GM18498 (cell line): ENCODE results near the gene CRTAC1.

Experiments used
- ATAC-seq: cut with Tn5 transposase; IDR thresholded peaks from one replicate; pipeline ENCODE4 v1.9.1; 2021; ENCODE audit warnings: mild to moderate bottlenecking, moderate library complexity; ENCODE audit not compliant: unreplicated experiment

Gene CRTAC1

GRCh38 chr10:97901381-97901780 lies 129.0 kb downstream of the CRTAC1 start:
- ATAC-seq = no peak

- no peak for ATAC-seq
Measured at GRCh38 chr10:97898429-97898828, 132.0 kb downstream of the CRTAC1 start.

- ATAC-seq = no peak
Measured at GRCh38 chr10:97896756-97897358, 133.6 kb downstream of the CRTAC1 start.

GRCh38 chr10:97895915-97896314 lies 134.5 kb downstream of the CRTAC1 start:
- no peak for ATAC-seq

- no peak for ATAC-seq
Measured at GRCh38 chr10:97895084-97895483, 135.3 kb downstream of the CRTAC1 start.

- ATAC-seq = no peak
Measured at GRCh38 chr10:97894092-97894491, 136.3 kb downstream of the CRTAC1 start.

DNA sequence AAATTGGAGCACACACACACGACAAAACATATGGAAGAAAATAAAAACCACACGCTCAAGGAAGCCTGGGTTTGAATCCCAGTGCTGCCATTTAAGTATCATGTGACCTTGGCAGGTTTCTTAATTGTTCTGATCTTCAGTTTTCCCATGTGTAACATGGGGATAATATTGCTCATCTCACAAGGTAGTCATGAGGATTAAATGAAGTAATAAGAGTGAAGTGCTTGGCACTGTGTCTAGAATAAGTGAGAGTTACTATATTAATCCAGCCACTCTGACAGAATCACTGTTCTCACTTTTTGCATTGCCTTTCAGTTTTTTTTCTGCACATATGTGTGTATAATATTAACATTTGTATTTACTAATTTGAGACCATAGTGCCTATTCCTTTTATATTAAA lies 137.5 kb downstream of the CRTAC1 start:
- no peak for ATAC-seq

DNA sequence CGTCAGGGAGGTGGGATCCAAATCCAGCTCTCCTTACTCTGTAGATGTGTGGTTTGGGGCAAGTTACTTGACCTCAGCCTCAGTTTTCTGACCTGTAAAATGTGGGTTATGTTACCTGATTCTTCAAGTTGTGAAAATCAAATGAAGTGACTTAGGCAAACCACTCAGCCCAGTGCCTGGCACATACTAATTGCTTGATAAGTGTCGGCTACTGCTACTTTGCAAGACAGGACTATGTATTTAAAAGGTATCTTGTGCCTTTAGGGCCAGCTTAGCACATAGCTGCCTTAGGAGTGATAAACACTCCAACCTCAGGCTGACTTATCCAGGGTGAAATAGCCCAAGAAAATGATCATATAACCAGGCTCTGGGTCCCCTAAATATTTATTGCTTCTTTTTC lies 137.9 kb downstream of the CRTAC1 start:
- ATAC-seq = no peak

DNA sequence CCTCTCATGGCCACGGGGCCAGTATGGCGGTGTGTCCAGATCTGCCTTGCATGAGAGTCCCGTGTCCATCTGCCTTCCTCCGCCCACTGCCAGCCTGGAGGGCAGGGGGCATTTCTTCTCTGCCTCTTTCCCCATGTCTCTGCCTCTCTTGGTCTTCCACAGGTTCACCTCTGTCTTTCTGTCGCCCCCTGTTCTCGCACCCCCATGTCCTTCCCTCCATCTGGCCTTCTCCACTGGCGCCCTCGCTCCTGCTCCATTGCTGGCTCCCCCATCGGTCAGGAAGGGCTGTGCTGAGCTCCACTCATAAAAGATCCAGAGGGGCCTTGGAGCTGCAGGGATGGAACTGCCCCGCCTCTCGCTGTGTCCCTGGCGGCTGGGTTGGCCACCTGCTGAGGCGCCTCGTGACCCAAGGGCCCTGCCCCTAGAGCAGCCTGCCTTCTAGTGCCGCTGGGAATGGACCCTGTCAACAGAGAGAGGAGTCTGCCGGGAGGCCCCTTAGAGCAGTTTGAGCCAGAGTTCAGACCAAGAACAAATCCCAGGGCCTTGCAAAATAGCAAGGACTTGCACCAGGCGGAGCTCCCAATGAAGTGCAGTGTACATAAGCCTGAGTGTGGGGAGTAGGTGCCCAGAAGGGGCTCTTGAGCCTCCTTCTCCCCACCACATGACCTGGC lies 138.8 kb downstream of the CRTAC1 start:
- no peak for ATAC-seq

- no peak for ATAC-seq
Measured at GRCh38 chr10:97889461-97890265, 140.8 kb downstream of the CRTAC1 start.

DNA sequence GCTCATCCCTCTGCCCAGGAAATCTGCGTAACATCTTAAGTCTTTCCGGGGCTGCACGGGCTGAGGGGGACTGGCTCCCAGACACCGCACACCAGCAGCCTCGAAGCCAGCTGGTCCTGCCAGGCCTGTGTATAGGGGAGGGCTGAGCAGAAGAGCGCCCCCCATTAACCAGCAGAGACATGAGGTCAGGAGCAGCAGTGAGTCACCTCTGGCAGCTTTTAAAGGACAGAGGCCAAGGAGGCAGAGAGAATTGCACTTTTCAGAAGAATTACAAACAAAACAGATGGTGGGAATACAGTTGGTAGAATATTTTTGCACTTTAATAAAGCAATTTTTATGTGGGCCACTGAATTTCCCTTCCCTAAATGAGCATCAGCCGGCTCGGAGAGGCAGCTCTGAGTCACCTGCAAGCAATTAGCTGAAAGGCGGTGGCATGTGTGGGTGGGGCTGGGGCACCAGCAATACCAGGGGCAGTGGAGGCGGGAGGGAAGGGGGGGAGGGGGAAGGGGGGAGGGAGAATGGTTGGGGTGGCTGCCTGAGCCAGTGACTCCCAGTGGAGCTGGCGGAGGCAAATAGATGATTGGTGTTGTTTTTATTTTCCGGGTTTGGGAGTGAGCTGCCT lies 141.7 kb downstream of the CRTAC1 start:
- ATAC-seq = no peak

DNA sequence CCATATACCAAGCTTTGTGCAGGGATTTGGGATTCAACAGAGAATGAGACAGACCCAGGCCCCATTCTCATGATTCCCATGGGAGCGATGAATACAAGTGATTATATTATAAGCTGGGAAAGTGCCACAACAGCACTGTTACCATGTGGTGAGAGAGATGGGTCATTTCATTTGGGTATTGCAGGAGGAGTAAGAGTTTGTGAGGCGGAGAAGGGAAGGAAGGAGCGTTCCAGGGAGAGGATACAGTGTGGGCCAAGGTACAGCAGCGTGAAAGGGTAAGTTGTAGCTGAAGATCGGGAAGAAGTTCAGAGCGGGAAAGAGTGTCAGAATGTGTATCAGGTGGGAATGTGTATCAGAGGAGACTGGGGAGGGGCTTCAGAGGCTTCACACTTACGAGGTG lies 142.3 kb downstream of the CRTAC1 start:
- ATAC-seq = no peak

DNA sequence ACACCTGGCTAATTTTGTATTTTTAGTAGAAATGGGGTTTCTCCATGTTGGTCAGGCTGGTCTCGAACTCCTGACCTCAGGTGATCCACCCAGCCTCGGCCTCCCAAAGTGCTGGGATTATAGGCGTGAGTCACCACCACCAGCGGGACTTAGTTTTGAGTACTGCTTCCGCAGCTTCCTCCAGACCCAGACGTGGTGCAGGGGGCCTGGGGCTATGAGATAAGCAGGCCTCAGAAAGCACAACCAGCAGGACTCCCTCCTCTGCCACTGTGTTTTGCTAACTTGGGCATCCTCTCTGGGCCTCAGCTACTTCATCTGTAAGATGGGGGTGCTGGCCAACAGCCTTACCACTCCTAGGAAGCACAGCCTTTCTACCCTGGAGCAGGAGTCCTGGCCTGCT lies 143.0 kb downstream of the CRTAC1 start:
- no peak for ATAC-seq

GRCh38 chr10:97886286-97886685 lies 144.1 kb downstream of the CRTAC1 start:
- no peak for ATAC-seq

DNA sequence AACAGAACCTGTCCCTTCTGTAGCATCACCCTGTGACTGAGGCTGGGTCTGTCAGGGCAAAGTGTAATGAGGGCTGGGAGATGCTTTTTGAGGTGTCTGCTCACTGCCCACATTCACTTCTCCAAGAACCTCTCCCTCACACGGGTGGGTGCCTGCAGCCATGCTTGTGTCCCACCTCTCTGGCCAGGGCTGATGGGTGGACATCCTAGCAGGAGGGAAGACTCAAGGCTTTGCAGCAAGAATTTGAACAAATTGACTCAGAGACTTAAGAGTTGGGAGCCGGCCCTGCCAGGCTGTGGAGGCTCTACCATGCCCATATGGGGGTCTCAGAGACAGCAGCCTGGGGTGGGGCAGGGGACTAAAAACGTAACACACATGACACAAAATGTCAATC lies 147.3 kb downstream of the CRTAC1 start:
- no peak for ATAC-seq

DNA sequence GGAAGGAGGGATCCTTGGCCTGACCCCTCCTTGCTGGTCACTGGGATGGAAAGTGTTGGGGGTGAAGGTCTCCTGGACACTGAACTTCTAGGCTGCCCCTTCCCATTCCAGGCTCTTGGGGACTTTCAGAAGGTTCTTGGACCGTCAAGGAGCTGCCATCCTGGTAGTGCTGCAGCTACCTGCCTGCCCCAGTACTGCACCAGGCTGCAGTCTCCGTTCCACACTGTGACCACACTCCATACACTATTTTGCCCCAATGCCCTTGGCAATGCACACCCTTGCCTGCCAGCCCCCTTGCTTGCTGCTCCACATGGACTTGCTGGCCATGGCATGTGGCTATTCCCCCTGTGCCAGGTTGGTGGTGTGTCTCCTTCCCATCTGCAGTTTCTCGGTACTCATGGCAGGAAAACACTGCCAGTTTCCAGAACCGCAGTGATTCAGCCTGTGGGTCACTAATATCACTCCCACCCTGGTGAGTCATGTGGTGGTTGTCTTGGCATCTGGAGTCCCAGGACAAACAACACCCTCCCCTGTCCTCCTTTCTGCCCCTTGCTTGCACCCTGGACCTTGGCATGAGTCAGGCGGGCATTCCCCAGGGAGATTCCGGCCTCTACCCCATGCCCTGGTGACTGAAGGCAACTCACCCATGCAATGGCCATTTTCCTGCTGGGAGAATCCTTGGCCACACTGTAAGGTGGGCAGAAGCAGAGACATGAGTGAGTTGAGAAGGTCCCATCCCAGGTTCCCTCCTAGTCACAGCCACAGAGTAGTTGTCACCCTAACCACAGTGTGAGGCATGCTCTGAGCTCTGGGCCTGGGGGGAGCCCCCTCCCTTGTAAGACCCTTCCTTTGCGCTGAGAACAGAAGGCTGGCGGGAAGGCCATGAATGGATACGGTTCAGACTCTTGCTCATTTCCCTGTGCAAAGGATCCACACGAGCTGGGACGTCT lies 148.0 kb downstream of the CRTAC1 start:
- no peak for ATAC-seq

DNA sequence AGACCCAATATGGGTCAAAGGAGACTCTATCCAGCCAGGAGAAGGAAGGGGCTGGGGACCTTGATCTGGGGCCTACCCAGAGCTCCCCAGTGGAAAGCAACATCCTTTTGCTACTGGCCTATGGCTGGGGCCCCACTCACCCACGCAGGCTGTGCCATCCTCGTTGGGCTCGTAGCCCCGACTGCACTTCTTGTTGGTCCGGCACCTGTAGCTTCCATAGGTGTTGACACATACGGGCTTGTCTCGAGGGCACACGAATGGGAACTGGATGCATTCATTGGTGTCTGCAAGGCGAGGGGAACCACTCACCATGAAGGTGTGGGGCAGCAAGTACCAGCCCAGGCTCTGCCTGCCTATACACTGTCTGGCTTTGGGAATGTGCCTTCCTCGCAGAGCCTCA lies 150.3 kb downstream of the CRTAC1 start:
- ATAC-seq = no peak

DNA sequence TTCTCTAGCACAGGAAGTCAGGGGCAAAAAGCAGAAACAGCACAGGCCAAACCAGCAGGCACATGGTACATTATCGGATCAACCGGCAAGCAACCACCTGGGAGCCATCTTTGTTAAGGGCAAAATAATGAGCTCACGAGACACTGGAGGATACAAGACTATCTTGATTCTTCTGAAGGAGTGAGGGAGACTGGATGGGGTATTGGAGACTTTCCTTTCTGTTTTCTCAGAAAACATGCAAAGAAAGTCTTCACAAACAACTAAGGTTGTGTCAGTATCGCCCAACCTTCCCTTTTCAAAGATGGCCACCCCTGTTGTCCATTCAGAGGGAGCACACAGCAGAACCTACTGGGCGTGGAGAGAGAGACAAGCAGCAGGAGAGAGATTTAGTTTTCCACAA lies 151.2 kb downstream of the CRTAC1 start:
- ATAC-seq = no peak

GRCh38 chr10:97876402-97876801 lies 154.0 kb downstream of the CRTAC1 start:
- no peak for ATAC-seq

GRCh38 chr10:97875391-97875790 lies 155.0 kb downstream of the CRTAC1 start:
- ATAC-seq = no peak

DNA sequence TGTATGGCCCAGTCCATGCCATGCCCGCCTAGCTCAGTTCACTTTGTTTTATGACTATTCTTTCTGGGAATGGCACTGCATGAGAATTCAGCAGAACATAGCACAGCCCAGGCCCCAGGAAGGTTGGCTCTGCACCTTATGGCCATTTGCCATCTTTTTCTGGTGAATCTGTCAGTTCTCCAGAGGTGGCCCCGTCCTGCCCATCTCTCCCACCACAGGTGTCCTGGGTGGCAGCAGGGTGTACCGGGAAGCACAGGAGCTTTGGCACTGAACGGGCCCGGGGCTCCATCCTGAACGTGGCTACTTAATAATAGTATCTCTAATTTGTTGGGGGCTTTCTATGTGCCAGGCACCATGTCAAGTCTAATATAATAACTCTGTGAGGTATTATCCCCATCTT lies 156.1 kb downstream of the CRTAC1 start:
- no peak for ATAC-seq
